Measurements from ENCODE around the gene SDR42E2.
"Not testable (repeated sequence)": the region's sequence is repeated elsewhere in the genome, so short reads cannot be mapped to it uniquely, and the experiment has no call there.

SDR42E2 gene

DNA sequence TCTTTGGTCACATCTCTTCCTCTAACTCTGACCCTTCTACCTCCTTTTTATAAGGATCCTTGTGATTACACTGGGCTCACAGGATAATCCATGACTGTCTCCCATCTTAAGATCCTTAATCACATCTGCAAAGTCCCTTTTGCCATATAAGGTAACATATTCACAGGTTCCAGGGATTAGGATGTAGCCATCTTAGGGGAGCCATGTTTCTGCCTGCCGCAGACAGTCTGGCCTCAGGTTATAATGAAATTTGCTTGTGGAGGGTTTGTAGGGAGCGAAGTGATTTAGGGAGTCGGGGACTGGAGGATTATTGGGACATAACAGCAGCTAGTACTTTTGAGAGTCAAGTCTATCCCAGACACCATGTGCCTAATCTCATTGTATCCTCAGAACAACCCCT is 51.5 kb downstream of the SDR42E2 start:
- DNase-seq (ENCODE audit: low spot score) = no peak

DNA sequence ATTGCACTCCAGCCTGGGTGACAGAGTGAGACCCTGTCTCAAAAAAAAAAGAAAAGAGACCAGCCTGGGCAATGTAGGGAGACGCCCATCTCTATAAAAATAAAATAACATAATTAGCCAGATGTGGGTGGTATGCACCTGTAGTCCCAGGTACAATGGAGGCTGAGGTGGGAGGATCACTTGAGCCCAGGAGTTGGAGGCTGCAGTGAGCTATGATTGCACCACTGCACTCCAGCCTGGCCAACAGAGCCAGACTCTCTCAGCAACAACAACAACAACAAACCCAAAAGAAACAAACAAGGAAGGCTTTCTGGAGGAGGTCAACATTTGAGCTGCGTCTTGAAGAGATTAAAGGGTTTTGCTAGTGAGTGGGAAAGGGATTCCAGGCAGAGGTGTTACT is 52.1 kb downstream of the SDR42E2 start:
- no peak for DNase-seq (ENCODE audit: low spot score)

DNA sequence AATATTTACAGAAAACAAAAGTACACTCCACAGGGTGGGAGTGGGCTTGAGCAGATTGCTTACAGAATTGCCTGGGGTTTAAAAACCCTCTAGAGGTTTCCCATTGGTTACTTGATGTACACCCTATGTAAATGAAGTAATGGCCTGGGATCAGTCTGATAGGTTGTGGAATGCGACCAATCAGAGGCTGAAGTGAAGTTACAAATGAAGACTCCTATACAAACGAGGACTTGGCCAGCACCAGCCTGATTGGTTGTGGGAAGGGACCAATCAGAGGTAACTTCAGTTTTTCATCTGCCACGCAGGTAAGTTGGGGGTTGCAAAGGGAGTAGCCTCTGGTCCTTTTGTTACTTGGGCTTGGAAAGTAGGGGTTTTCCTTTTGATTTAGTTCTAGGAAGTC is 52.6 kb downstream of the SDR42E2 start:
- DNase-seq (ENCODE audit: low spot score) = no peak

DNA sequence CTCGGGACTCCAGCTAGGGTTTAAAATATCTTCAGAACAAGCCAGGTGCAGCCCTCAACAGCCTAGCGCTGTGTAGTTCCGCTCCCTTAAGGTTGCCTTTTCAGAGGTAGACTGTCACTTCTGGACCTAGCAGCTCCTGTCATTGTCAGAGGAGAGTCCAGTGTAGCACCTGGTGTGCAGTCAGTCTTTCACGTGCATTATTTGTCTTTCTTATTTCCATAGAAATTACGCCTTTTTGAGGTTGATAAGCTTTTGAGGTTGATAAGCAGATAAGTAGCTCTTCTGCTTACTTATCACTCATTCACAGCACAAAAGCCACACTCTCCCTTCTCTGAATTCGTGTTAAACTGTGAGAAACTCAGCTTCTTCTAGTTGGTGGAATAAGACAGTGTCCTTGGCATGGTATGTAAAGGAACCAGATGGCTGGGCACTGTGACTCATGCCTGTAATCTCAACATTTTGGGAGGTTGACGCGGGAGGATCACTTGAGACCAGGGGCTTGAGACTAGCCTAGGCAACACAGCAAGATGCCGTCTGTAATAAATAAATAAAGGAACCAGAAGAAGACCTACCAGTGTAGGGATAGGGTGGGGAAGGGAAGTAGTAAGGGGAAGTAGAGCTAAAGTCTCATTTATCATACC is 54.0 kb downstream of the SDR42E2 start:
- no peak for DNase-seq (ENCODE audit: low spot score)

DNA sequence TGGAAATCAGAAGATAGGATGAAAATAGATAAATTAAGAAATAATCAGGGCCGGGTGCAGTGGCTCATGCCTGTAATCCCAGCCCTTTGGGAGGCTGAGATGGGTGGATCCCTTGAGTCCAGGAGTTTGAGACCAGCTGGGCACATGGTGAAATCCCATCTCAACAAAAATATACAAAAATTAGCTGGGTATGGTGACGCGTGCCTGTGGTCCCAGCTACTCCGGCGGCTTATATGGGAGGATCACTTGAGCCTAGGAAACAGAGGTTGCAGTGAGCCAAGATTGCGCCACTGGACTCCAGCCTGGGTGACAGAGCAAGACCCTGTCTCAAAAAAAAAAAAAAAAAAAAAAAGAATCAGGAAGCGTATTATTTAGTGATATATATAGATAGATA is 54.5 kb downstream of the SDR42E2 start:
- not testable (repeated sequence) for DNase-seq (ENCODE audit: low spot score)

DNA sequence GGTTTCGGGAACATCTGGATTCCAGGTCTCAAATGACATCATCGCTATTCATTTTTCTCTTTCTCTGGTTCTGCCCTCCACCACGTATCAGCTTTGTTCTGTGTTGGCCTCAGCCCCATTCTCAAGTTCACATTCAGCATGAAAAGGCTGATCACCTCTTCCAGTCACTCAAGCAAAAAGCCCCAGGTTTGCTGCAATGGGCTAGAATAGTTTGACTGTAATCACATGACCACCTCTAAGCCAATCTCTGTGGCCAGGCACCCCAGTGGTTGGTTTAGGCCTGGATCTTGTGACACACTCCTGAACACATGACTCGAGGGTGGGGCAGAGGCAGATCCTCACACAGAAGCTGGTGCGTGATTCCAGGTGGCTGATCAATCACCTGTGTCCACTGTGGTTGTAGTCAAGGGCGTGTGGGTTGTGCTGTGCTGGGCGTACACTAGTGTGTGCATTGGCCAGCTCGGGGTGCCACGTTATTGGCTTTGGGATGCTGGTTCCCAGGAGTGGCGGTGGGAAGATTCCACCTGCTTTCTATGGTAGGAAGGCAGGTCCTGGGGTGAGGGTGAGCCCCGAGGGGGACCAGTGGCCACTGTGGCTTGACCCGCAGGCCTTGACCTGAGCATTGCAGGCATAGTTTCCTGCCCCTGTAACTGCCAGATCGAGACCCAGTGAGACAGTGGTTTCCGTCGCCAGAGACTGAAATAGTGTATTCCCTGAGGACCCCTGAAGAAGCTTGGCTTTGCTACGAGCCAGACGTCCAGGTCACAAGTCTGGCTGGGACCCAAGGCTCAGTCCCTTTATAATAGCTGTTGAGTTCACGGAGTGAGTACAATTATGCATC is 55.8 kb downstream of the SDR42E2 start:
- no peak for DNase-seq (ENCODE audit: low spot score)

DNA sequence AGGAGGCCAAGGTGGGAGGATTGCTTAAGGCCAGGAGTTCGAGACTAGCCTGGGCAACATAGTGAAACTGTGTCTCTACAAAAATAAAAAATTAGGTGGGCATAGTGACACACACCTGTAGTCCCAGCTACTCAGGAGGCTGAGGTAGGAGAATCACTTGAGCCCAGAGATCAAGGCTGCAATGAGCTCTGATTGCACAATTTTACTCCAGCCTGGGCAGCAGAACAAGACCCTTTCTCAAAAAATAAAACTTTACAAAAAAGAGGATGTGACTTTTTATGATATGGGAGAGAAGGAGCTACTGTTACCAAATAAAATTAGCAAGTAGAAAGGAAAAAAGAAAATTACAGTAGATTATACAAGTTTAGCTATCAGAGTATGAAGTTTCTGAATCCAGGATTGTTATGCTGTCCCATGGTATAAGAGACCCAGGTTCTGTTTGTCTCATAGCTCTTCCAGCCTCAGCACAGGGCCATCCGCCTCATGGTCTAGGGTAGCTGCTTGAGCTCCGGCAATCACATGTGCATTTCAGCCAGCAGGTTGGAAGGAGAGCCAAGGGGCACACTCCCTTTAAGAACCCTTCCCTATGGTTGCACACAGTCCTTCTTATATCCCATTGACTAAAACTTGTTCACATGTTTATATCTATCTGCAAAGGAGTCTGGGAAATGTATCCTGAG is 57.2 kb downstream of the SDR42E2 start:
- DNase-seq (ENCODE audit: low spot score) = no peak

DNA sequence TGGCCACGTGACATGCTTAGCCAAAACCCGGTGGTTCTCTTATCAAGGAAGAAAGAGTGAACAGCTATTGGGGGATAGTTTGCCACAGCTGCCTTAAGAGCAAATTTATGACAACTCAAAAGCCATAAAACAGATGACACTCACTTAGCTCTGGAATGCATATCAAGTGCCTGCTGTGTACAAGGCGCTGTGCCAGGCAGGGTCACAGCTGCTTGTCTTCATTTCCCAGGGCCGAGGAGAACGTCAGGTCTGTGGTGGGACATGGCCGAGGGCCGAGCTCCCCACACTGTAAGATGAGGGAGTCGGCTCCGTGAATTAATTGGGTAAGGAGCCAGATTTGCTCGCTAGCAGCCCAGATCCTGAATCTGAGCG is 57.7 kb downstream of the SDR42E2 start:
- no peak for DNase-seq (ENCODE audit: low spot score)

DNA sequence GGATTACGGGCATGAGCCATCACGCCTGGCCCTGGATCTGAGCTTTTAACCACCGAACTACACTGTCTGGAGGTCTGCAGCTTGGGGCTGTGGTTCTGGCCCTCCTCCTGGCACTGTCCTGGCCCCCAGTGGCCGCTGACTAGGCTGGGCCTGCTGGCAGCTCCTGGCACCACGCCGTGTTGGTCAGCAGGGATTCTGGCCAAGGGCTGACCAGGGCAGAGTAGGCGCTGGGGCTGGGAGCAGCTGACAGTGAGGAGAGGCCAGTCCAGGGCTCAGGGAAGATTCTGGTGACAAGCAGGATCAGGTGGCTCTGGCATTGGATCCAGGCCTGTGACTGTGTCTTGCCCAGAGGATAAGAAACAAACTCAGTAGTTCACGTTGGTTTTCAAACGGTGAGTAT is 58.4 kb downstream of the SDR42E2 start:
- DNase-seq (ENCODE audit: low spot score) = no peak

DNA sequence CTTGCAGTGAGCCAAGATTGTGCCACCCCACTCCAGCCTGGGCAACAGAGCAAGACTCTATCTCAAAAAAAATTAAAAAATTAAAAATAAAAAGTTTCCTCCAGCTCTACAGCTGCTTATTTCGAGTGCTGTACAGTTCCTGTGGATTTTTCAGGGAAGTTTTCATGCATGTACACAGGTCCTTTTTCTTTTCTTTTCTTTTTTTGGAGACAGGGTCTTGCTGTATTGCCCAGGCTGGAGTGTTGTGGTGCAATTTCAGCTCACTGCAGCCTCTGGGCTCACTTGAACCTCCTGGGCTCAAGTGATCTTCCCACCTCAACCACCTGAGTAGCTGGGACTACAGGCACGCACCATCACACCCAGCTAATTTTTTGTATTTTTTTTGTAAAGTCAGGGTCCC is 59.7 kb downstream of the SDR42E2 start:
- DNase-seq (ENCODE audit: low spot score) = no peak

DNA sequence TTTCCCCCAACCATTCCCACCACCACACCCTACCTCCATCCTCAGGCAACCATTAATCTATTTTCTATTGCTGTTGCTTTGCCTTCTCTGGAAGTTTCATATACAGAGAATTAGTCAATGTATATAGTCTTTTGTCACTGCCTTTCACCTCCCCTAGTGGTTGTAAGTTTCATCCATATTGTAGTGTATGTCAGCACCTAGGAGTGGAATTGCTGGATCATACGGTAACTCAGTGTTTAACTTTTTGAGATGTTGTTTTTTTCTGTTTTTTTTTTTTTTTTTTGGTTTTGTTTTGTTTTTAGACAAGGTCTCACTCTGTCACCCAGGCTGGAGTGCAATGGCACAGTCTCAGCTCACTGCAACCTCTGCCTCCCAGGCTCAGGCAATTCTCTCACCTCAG is 60.7 kb downstream of the SDR42E2 start:
- no peak for DNase-seq (ENCODE audit: low spot score)

DNA sequence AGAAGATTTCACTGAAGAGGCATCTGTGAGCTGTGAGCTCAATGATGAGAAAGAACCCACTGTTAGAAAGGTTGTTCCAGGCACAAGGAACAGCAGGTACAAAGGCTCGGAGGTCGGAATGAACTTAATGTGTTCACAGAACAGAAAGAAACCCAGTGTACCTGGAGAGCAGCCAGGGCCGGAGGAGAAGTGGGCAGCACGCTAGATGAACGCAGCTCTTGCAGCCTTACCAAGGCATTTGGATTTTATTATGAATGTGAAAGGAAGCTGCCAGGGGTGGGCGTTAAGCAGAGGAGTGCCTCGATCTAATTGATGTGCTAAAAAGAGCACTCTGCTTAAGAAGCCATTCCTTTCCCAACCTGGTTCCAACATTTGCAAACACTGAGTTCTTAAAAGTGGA is 62.8 kb downstream of the SDR42E2 start:
- DNase-seq (ENCODE audit: low spot score) = no peak

DNA sequence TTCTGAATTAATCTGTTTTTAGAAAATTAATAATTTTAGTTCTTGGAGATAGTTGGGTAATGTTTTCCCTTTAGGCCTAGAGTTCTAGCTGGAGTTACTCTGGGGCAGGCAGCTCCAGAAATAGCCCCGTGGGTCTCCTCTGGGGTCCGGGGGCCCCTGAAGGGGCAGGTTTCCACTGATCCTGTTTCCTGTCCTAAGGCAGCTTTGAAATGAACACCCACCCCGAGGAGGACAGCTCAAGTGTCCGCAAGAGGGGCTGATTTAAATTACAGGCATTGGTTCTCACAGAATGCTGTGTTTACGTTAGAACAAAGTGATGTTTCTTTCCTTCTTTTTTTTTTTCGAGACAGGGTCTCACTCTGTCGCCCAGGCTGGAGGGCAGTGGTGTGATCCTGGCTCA is 67.6 kb downstream of the SDR42E2 start:
- DNase-seq (ENCODE audit: low spot score) = no peak

DNA sequence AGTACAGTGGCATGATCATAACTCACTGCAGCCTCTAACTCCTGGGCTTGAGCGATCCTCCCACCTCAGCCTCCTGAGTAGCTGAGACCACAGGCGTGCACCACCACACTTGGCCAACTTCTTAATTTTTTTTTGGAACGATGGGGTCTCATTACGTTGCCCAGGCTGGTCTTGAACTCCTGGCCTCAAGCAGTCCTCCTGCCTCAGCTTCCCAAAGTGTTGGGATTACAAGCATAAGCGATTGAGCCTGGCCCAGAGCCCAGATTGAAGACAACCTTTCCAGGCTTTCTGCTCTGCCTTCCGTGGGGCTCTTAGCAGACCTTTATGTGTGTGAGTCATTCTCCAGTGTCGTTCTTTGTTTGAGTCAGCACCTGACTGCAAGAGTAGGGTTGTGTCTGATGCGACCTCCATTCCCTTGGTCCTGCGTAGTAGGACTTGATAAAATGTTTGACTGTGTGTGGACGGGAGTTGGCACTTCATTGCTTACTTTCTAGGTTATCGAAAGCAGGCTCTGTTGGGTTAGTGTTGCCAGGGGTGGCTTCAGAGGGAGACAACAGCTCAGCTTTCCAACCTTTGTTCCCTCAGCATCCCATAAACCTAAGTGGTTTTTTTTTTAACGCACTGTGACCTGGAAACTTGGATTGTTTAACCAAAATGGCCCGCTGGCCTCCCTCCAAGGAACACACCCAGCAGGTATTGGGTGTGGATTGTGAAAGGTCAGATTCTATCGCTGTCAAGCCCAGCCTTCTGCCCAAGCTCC is 70.2 kb downstream of the SDR42E2 start:
- no peak for DNase-seq (ENCODE audit: low spot score)

DNA sequence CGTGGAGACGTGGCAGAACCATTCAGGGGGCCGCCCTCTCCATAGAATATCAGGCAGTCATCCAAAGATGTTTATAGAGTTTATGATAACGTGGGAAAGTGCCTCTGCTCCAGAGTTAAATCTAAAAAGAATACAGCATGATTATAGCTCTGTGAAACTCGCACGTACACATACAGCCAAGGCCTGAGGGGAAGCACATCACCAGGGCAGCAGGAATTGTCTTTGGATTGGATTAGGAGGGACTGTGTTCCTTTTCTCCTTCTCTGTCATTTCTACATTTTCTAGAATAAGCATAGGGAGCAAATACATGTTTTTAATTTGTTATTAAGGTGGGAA is 70.7 kb downstream of the SDR42E2 start:
- no peak for DNase-seq (ENCODE audit: low spot score)

DNA sequence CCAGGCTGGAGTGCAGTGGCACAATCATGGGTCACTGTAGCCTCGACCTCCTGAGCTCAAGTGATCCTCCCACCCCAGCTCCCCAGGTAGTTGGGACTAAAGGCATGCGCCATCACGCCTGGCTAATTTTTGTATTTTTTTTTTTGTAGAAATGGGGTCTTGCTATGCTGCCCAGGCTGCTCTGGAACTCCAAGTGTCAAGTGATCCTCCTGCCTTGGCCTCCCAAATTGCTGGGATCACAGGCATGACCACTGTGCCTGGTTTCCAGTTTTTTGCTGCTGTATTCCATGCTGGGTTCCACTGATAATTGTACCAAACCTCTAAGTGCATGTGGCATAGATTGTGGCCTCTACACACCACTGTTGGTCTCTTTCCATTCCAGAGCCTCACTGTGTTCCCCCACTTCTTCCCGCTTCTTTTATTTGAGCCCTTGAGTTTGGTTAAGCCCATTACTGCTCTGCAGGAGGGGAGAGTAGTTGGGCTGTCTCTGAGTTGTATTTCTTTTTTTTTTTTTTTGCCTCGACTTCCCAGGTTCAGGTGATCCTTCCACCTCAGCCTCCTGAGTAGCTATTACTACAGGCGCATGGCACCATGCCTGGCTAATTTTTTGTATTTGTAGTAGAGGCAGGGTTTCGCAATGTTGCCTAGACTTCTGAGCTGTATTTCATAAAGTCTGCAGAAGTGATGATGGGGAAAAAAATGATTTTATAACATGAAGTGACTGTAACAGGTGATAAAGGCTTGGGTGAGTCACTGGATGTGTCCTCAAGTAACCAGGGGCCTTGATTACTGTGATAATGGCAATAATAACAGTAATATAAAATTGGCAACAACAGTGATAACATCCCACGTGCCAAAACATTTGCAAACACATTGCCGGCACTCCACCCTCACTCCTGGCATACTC is 73.8 kb downstream of the SDR42E2 start:
- no peak for DNase-seq (ENCODE audit: low spot score)

DNA sequence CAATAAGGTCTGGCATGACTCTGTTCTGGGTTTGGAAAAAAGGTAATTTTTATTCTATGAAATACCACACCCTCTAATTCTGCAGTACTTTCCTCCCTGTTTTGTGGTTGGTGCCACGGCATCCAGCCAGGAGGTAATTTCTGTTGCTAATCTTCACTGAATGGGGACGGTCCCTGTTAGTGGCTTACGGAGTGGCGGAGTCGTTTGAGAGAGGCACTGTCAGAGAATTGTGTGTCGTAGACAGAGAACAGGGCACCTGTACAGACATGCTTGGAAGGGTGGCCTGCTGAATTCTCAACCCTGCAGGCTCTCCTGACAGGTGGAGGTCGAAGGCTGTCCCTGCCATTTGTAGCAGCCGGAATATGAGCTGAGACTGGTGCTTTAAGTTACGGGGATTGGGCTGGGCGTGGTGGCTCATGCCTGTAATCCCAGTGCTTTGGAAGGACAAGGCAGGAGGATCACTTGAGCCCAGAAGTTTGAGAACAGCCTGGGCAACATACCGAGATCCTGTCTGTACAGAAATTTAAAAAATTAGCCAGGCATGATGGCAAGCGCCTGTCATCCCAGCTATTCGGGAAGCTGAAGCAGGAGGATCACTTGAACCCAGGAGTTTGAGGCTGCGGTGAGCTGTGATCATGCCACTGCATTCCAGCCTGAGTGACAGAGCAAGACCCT is 77.0 kb downstream of the SDR42E2 start:
- DNase-seq (ENCODE audit: low spot score) = no peak

DNA sequence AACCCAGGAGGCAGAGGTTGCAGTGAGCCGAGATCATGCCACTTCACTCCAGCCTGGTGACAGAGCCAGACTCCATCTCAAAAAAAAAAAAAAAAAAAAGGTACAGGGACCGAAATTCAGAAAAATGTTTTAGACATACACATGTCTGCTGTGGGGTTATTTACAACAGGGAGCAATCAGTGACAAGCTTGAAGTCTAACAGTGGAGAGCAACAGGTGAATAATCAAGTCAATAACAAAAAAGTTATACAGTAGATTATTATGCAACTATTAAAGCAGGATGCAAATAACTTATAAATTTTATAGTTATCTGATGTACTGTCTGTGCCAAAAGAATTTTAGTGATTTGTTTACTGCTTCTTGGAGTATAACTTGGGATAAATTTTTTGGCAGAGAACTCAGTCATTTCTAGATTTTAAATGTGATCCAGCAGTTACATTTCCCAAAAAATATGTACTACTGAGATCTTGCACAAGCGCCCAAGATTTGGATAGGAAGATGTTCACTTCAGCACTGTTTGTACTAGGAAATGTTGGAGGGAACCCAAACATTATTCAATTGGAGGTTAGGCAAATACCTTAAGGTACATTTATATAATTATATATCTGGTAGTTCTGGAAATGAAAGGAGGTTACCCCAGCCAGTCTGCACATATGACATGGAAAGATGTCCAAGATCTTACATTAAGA is 77.9 kb downstream of the SDR42E2 start:
- no peak for DNase-seq (ENCODE audit: low spot score)

Measured in ecto neural progenitor cell (in vitro differentiated cells).